Stomach (tissue), 4 donors: ENCODE data around the gene WAS.

Source experiments
- CTCF ChIP-seq, 7 experiments: fragments of 450-650 bp in 4 of 7; fragments of 200-600 bp in 3 of 7; sonication (generic) in 3 of 7; IDR thresholded peaks; one replicate each; pipeline ENCODE4 v1.5.1; 2016 to 2019; ENCODE audit warnings: antibody characterized with exemption in 7 of 7, control low read depth in 2 of 7, mild to moderate bottlenecking in 1 of 7
- EP300 ChIP-seq: sonication (generic); formaldehyde crosslinking; IDR thresholded peaks from one replicate; pipeline ENCODE4 v1.6.1; 2017; ENCODE audit warnings: antibody characterized with exemption
- POLR2A ChIP-seq, 4 donors: fragments of 450-650 bp; IDR thresholded peaks; one replicate each; pipeline ENCODE4 v1.6.1; 2016; ENCODE audit warnings: antibody characterized with exemption in 4 of 4, control low read depth in 2 of 4, mild to moderate bottlenecking in 1 of 4, moderate library complexity in 1 of 4
- POLR2AphosphoS5 ChIP-seq, 3 donors: sonication (generic); formaldehyde crosslinking; IDR thresholded peaks; one replicate each; pipeline ENCODE4 v1.6.1; 2016; ENCODE audit warnings: antibody characterized with exemption in 3 of 3

GRCh38 chrX:48683411-48683982 lies at the start of gene WAS:
- no peak for TF ChIP-seq CTCF (IDR thresholded peaks at IDR 0.05)
- TF ChIP-seq POLR2AphosphoS5 (IDR thresholded peaks at IDR 0.05): no peak
- TF ChIP-seq EP300: no peak
- no peak for TF ChIP-seq POLR2A (IDR thresholded peaks at IDR 0.05)
